Fibroblast of pulmonary artery (primary cell): Measurements from ENCODE around the gene DCTN4.
A peak's percentile ranks its signal among the peaks of the same experiment; 100 is the strongest.
"Not testable (repeated sequence)": the region's sequence is repeated elsewhere in the genome, so short reads cannot be mapped to it uniquely, and the experiment has no call there.

Experiments
- DNase-seq: peaks from one replicate; pipeline ENCODE4 v3.0.0-alpha.2; 2010; ENCODE audit warnings: low read depth
- H3K4me3 ChIP-seq: replicated peaks from 2 replicates; pipeline ENCODE4 v1.5.1; 2011; ENCODE audit warnings: low read depth, mild to moderate bottlenecking, control low read depth, low read length, moderate library complexity
- TF ChIP-seq, protein P1 (sequence below): IDR thresholded peaks from 2 replicates; pipeline ENCODE4 v1.5.1; 2011; ENCODE audit warnings: mild to moderate bottlenecking, control low read depth, low read length, inconsistent platforms; ENCODE audit errors: missing control alignments

DCTN4 gene

DNA sequence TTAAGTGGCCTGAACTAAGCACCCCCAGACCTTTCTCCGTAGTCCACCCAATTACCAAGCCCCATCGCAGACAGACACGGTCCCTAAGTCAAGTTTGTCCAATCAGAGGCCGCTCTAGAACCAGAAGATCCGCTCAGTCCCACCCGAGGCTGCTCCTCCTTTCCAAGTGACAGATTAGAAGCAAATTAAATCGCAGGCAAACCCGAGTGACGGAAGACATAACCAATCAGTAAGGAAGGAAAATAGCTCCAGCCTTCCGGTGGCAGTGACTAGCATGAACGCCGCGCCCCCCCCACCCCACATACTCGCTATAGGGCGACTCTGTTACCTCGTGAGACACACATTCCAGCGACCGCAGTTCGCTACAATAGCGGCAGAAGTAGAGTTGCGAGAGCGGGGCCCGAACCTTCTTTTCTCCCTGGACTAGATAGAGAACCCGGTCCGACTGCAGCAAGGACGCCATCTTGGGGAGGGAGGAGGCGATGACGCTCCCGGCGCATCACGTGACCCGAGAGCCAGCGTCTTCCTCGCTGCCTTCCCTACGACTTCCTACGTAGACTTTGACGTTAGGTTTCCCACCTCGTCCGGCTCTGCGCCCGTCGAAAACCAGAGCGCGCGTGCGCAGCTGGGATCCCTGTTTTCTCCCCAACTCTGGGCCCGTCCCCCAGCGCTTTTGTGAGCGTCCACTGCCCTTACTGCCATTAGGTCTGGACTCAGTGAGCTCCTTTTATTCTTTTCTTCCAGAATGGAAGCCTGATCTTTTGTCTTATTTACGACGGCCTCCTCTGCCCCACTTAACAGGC is at the start of gene DCTN4:
DCTN4 (minus strand) TSS at position 487 of the 803 bp plus-strand sequence; CDS start at position 463, 24 bp downstream.
- H3K4me3 ChIP-seq = peak within 1 kb of the TSS; percentile 78
- TF ChIP-seq, protein P1, sequence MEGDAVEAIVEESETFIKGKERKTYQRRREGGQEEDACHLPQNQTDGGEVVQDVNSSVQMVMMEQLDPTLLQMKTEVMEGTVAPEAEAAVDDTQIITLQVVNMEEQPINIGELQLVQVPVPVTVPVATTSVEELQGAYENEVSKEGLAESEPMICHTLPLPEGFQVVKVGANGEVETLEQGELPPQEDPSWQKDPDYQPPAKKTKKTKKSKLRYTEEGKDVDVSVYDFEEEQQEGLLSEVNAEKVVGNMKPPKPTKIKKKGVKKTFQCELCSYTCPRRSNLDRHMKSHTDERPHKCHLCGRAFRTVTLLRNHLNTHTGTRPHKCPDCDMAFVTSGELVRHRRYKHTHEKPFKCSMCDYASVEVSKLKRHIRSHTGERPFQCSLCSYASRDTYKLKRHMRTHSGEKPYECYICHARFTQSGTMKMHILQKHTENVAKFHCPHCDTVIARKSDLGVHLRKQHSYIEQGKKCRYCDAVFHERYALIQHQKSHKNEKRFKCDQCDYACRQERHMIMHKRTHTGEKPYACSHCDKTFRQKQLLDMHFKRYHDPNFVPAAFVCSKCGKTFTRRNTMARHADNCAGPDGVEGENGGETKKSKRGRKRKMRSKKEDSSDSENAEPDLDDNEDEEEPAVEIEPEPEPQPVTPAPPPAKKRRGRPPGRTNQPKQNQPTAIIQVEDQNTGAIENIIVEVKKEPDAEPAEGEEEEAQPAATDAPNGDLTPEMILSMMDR = no peak
- peak; percentile 99 for DNase-seq

DNA sequence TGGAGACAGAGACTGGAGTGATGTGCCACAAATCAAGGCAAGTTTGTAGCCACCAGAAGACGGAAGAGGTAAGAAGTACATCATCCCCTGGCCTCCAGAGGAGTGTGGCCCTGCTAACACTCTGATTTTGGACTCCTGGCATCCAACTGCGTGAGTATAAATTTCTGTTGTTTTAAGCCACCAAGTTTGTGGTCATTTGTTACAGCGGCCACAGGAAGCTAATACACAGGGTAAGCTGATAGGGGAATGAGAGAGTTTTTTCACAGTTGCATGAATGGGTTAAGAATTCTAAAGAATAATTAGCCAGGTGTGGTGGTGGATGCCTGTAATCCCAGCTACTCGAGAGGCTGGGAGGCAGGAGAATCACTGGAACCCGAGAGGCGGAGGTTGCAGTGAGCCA is 45.6 kb upstream of the DCTN4 start:
- no peak for DNase-seq
- TF ChIP-seq, protein P1 = no peak
- H3K4me3 ChIP-seq = no peak overlapping the region

DNA sequence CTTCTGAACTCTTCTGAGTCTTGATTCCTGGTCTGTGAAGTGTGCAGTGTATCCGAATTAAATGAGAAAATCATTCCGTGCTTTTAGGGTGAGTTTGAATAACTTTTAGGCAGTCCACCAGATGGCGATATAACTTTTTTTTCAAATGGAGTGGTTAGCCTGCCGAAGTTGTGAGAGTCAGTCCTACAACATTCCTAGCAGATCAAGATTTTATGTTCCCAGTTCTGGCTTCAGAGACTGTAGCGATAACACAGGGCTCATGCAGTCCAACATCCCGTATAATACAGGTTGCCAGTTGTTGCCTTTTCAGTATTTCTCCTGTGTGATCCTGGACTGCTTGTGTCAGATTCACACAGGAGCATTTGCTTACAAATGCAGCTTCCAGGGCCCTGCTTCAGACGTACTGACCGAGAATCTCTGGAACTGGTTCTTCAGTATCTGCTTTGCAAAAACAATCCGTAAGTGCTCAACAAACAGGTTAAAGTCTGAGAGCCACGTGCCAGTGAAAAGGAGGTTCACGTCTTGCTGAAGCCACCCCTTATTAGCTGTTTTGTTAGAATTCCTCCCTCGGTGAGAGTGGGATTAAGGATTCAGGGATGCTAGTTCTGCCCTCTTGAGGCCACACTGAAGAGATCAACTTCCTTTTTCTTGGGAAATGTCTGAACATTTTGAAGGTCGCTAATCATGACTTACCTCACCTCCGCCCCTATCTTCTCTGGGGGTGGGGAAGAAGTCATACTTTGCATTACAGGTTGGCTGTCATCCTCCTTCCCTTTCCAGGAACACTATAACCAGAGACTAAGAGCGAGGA is 42.5 kb upstream of the DCTN4 start:
- DNase-seq = peak; percentile 85
- TF ChIP-seq, protein P1 = peak; percentile 69
- H3K4me3 ChIP-seq = peak overlapping the region; percentile 20

DNA sequence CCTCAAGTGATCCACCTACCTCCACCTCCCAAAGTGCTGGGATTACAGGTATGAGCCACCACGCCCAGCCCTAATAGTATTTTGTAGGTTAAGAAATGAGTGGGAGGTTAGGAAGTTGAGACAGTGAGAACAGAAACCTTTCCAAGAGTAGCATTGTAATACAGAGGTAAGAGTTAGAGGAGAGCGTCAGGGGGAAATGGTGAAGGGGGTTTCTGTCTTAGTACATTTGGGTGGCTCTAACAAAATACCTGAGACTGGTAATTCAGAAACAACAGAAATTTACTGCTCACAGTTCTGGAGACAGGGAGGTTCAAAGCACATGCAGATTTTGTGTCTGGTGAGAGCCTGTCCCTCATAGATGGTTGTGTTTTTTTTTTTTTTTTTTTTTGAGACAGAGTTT is 38.6 kb upstream of the DCTN4 start:
- TF ChIP-seq, protein P1 = no peak
- DNase-seq = no peak
- H3K4me3 ChIP-seq = no peak overlapping the region

DNA sequence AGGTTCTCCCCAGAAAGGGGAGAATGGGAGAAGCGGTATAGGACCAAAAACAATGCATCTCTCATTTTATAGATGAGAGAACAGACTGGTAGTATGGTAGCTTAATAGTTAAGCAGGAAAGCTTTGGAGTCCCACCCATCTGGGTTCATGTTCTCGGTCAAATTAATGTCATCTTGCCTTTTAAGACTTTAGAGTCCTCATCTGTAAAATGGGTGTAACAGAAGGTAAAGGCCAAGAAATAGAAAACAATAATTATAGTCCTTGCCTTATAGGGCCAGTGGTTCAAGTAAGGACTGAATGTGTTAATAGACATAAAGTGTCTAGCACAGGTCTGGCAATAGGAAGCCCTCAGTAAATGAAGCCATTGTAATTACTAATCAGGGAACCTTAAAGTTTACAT is 36.1 kb upstream of the DCTN4 start:
- no peak for DNase-seq
- H3K4me3 ChIP-seq = no peak overlapping the region
- TF ChIP-seq, protein P1 = no peak

DNA sequence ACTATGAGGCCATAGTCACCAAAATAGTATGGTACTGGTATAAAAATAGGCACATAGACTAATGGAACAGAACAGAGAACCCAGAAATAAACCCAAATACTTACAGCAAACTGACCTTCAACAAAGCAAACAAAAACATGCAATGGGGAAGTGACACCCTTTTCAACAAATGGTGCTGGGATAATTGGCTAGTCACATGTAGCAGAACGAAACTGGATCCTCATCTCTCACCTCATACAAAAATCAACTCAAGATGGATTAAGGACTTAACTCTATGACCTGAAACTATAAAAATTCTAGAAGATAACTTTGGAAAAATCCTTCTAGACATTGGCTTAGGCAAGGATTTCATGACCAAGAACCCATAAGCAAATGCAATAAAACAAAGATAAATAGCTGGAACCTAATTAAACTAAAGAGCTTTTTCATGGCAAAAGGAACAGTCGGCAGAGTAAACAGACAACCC is 34.6 kb upstream of the DCTN4 start:
- not testable (repeated sequence) for DNase-seq, H3K4me3 ChIP-seq

DNA sequence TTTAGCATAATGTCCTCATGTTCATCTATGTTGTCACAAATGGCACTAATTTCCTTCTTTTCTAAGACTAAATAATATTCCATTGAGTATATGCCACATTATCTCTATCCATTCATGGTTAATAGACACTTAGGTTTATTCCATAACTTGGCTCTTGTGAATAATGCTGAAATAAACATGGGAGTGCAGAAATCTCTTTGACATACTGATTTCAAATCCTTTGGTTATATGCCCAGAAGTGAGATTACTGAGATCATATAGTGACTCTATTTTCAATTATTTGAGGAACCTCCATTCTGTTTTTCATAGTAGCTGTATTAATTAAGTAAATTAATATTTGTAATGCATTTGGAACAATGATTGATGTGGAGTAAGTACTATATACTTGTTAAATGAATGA is 32.7 kb upstream of the DCTN4 start:
- TF ChIP-seq, protein P1 = no peak
- H3K4me3 ChIP-seq = no peak overlapping the region
- no peak for DNase-seq
